Mammary epithelial cell (primary cell): ENCODE measurements around the gene LPP.

Experiments used
- EZH2 ChIP-seq: IDR thresholded peaks from 2 replicates; pipeline ENCODE4 v1.6.1; 2012; ENCODE audit warnings: low read length, inconsistent platforms, borderline replicate concordance
- TF ChIP-seq, protein P1 (sequence below), 2 donors: IDR thresholded peaks in 1 of 2; conservative IDR thresholded peaks in 1 of 2; 2 replicates each; pipeline ENCODE4 v1.5.1; 2011 to 2012; ENCODE audit warnings: inconsistent platforms in 2 of 2, low read length in 2 of 2, mild to moderate bottlenecking in 2 of 2, control low read depth in 1 of 2, low read depth in 1 of 2; ENCODE audit not compliant: insufficient read depth in 1 of 2; ENCODE audit errors: extremely low read depth in 1 of 2

DNA sequence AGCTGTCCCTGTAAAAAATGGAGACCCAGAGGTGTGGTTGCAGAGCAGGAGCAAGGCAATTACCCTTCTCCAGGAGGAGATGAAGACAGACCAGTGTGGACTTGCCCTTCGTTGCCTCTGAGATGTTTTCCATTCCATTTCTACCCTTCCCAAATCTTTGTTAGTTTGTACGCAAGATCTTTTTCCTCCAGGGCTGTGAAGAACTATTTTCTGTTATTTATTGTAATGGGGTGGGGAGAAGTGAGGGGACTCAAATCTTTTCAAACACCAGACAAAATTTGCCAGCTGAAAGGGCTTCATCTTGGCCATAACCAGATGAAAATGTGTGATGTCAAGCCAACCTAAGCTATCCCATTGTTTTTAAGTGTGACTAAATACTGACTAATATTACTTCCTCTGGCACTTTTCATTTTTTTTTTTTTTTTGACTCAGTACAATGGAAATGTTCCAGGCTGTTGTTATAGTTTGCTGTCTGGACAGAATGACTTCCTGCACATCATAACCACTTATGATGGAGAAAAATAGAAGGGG, 746.5 kb downstream of the LPP start:
- TF ChIP-seq, protein P1, sequence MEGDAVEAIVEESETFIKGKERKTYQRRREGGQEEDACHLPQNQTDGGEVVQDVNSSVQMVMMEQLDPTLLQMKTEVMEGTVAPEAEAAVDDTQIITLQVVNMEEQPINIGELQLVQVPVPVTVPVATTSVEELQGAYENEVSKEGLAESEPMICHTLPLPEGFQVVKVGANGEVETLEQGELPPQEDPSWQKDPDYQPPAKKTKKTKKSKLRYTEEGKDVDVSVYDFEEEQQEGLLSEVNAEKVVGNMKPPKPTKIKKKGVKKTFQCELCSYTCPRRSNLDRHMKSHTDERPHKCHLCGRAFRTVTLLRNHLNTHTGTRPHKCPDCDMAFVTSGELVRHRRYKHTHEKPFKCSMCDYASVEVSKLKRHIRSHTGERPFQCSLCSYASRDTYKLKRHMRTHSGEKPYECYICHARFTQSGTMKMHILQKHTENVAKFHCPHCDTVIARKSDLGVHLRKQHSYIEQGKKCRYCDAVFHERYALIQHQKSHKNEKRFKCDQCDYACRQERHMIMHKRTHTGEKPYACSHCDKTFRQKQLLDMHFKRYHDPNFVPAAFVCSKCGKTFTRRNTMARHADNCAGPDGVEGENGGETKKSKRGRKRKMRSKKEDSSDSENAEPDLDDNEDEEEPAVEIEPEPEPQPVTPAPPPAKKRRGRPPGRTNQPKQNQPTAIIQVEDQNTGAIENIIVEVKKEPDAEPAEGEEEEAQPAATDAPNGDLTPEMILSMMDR (conservative IDR thresholded peaks at IDR 0.05 in 1 of 2, IDR thresholded peaks at IDR 0.05 in 1 of 2; ENCODE audit: extremely low read depth in 1 of 2, insufficient read depth in 1 of 2, low read depth in 1 of 2, low read length in 2 of 2): no peak
- no peak for TF ChIP-seq EZH2
